ENCODE measurements around the gene CHIC2. TPM values are rescaled to one million over a fixed set of nuclear protein-coding genes. Genes with fewer than 3 reads are reported as not detected.

CHIC2 gene
- polyA plus RNA-seq, 3 donors, result 23.1 to 83.3 (median 73.4) TPM

GRCh38 chr4:54103190-54103574, 38.8 kb upstream of the CHIC2 start:
- Histone ChIP-seq H3K4me3 (replicated peaks in 1 of 3; ENCODE audit: low read depth in 2 of 3, low read length in 3 of 3) (no peak overlapping the region), H2AFZ (ENCODE audit: insufficient read depth, low read depth, low read length, poor library complexity, severe bottlenecking) (no peak overlapping the region), H3K79me2 (ENCODE audit: insufficient read depth, low read length) (no peaks in the 10 kb centered on the region), H3K4me1 (ENCODE audit: control insufficient read depth in 1 of 2, insufficient read depth in 2 of 2, low read length in 2 of 2) (peaks cover 21 to 40% of the 10 kb centered on the region in 2 donors), H3K9ac (ENCODE audit: insufficient read depth, low read length, poor library complexity, severe bottlenecking) (no peak overlapping the region), H3K4me2 (replicated peaks; ENCODE audit: extremely low read depth, low read length, poor library complexity, severe bottlenecking) (no peak overlapping the region), H3K36me3 (replicated peaks in 1 of 2; ENCODE audit: control insufficient read depth in 1 of 2, insufficient read depth in 2 of 2, low read length in 2 of 2) (no peaks in the 10 kb centered on the region), H3K27me3 (ENCODE audit: control insufficient read depth in 2 of 2, insufficient read depth in 2 of 2, low read length in 2 of 2) (peaks cover 94 to 99% of the 10 kb centered on the region in 2 donors), H3K9me3 (replicated peaks in 1 of 2; ENCODE audit: control insufficient read depth in 1 of 2, insufficient read depth in 1 of 2, low read length in 2 of 2) (peaks cover 0 to 58% of the 10 kb centered on the region in 2 donors), H4K20me1 (ENCODE audit: insufficient read depth, low read length) (no peaks in the 10 kb centered on the region), H3K27ac (ENCODE audit: low read depth in 1 of 2, low read length in 2 of 2) (no peak overlapping the region)
- Mint-ChIP-seq H3K36me3 (peaks cover under 1 to 3% of the 10 kb centered on the region in 2 donors), H3K27me3 (ENCODE audit: low read depth in 3 of 3) (peaks cover 95 to 97% (median 95%) of the 10 kb centered on the region in 3 donors), H3K4me3 (peak overlapping the region in 1 of 2 donors; percentile 76), H3K27ac (no peak overlapping the region), H3K9me3 (peaks cover 0 to 27% (median 6%) of the 10 kb centered on the region in 7 donors), H3K4me1 (peaks cover 46% of the 10 kb centered on the region)
- WGBS (ENCODE audit: insufficient coverage), result 0% methylated on average over 5 of the region's 8 CpGs
- intact Hi-C loops (cut with micrococcal nuclease), result no loop called here
- DNase-seq, result no peak
- TF ChIP-seq, protein P1, sequence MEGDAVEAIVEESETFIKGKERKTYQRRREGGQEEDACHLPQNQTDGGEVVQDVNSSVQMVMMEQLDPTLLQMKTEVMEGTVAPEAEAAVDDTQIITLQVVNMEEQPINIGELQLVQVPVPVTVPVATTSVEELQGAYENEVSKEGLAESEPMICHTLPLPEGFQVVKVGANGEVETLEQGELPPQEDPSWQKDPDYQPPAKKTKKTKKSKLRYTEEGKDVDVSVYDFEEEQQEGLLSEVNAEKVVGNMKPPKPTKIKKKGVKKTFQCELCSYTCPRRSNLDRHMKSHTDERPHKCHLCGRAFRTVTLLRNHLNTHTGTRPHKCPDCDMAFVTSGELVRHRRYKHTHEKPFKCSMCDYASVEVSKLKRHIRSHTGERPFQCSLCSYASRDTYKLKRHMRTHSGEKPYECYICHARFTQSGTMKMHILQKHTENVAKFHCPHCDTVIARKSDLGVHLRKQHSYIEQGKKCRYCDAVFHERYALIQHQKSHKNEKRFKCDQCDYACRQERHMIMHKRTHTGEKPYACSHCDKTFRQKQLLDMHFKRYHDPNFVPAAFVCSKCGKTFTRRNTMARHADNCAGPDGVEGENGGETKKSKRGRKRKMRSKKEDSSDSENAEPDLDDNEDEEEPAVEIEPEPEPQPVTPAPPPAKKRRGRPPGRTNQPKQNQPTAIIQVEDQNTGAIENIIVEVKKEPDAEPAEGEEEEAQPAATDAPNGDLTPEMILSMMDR (IDR thresholded peaks at IDR 0.05), result no peak

DNA sequence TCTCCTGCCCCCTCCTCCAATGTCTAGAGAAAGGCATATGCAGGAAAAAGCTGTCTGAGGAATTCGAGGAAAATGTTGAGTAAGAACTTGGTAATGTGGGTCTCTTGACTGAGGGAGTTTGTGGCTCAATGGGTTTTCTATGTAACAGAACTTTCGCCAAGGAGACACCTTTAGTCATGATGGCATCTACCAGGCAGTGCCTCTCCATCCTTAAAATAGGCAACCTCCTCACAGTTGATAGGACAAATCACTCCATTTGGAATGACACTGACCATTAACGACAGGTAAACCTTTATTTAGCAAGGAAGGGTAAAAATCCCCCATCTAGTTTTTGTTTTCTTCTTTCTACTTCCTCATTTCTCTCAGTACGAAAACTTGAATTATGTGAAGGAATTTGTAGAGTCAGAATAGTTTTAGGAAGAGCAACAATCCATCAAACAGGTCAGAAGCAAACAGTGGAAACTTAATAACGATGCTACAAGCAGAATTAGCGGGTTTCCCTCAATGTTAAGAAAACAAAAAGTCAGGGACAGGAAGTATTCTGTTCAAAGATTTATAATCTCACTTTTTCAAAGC, 38.2 kb upstream of the CHIC2 start:
- H3K79me2 ChIP-seq (ENCODE audit: insufficient read depth, low read length), result no peaks in the 10 kb centered on the region
- no peak overlapping the region for H3K4me2 ChIP-seq (replicated peaks; ENCODE audit: extremely low read depth, low read length, poor library complexity, severe bottlenecking)
- Mint-ChIP-seq H3K27me3 (ENCODE audit: low read depth in 3 of 3) (peaks cover 96 to 98% (median 97%) of the 10 kb centered on the region in 3 donors), H3K27ac (no peak overlapping the region), H3K36me3 (peaks cover 0 to 3% of the 10 kb centered on the region in 2 donors), H3K4me3 (peak overlapping the region in 1 of 2 donors; percentile 76), H3K4me1 (peaks cover 42% of the 10 kb centered on the region), H3K9me3 (peaks cover 0 to 24% (median 5%) of the 10 kb centered on the region in 7 donors)
- H3K9ac ChIP-seq (ENCODE audit: insufficient read depth, low read length, poor library complexity, severe bottlenecking), result no peak overlapping the region
- H3K27ac ChIP-seq (ENCODE audit: low read depth in 1 of 2, low read length in 2 of 2), result no peak overlapping the region
- no peak for DNase-seq
- no peak overlapping the region for H3K4me3 ChIP-seq (replicated peaks in 1 of 3; ENCODE audit: low read depth in 2 of 3, low read length in 3 of 3)
- H2AFZ ChIP-seq (ENCODE audit: insufficient read depth, low read depth, low read length, poor library complexity, severe bottlenecking), result no peak overlapping the region
- no CpG with 5 or more reads among the region's 6 CpGs for WGBS (ENCODE audit: insufficient coverage)
- H3K9me3 ChIP-seq (replicated peaks in 1 of 2; ENCODE audit: control insufficient read depth in 1 of 2, insufficient read depth in 1 of 2, low read length in 2 of 2), result peaks cover 0 to 59% of the 10 kb centered on the region in 2 donors
- no peaks in the 10 kb centered on the region for H3K36me3 ChIP-seq (replicated peaks in 1 of 2; ENCODE audit: control insufficient read depth in 1 of 2, insufficient read depth in 2 of 2, low read length in 2 of 2)
- TF ChIP-seq, protein P1 (IDR thresholded peaks at IDR 0.05), result no peak
- peaks cover 21 to 36% of the 10 kb centered on the region in 2 donors for H3K4me1 ChIP-seq (ENCODE audit: control insufficient read depth in 1 of 2, insufficient read depth in 2 of 2, low read length in 2 of 2)
- H4K20me1 ChIP-seq (ENCODE audit: insufficient read depth, low read length), result no peaks in the 10 kb centered on the region
- peaks cover 94 to 99% of the 10 kb centered on the region in 2 donors for H3K27me3 ChIP-seq (ENCODE audit: control insufficient read depth in 2 of 2, insufficient read depth in 2 of 2, low read length in 2 of 2)
- intact Hi-C loops (cut with micrococcal nuclease), result no loop called here

Data from CD14-positive monocyte (primary cell).